ENCODE data around the gene RAVER2. TPM values are rescaled to one million over a fixed set of nuclear protein-coding genes. Genes with fewer than 3 reads are reported as not detected.
A peak's percentile ranks its signal among the peaks of the same experiment; 100 is the strongest.

The RAVER2 gene
- total and polyA plus RNA-seq, 2 of the 13 experiments (the other 11 are each of a cell fraction or from before 2014, with no cell fraction given), result 11.4 to 15.4 TPM

- TF ChIP-seq HMGXB4 (CRISPR knock-in tag; IDR thresholded peaks at IDR 0.05; ENCODE audit: borderline replicate concordance in 1 of 2, low read depth in 1 of 2), result 0 out of 4 replicates have a peak, but pooled peaks of 1 of the 2 experiments have one; percentile 5
- TF ChIP-seq ZKSCAN5 (CRISPR knock-in tag; IDR thresholded peaks at IDR 0.05), result peak; percentile 92
- 0 out of 2 replicates have a peak, but pooled peaks have one; percentile 12 for TF ChIP-seq ATF3 (CRISPR knock-in tag; IDR thresholded peaks at IDR 0.05)
- peak; percentile 21; the same call in 1 of the 2 replicates for TF ChIP-seq DMAP1 (CRISPR knock-in tag; IDR thresholded peaks at IDR 0.05)
- no peak for TF ChIP-seq RBM39 (IDR thresholded peaks at IDR 0.05; ENCODE audit: low read depth, low read length, poor library complexity, severe bottlenecking)
- 0 out of 2 replicates have a peak, but pooled peaks have one; percentile 25 for TF ChIP-seq ZNF280D (CRISPR knock-in tag; IDR thresholded peaks at IDR 0.05)
- TF ChIP-seq CBX2 (IDR thresholded peaks at IDR 0.05; ENCODE audit: low read depth, low read length), result no peak
- peak; percentile 13; the same call in 1 of the 2 replicates for TF ChIP-seq CBX2 (CRISPR knock-in tag; IDR thresholded peaks at IDR 0.05; ENCODE audit: low read depth)
- TF ChIP-seq ZNF414 (CRISPR knock-in tag; IDR thresholded peaks at IDR 0.05), result 0 out of 2 replicates have a peak, but pooled peaks have one; percentile 40
- TF ChIP-seq CTCF (CRISPR knock-in tag; IDR thresholded peaks at IDR 0.05), result 0 out of 2 replicates have a peak, but pooled peaks have one; percentile 12
- TF ChIP-seq SAP130 (CRISPR knock-in tag; IDR thresholded peaks at IDR 0.05; ENCODE audit: low read depth), result no peak
- TF ChIP-seq KAT7 (CRISPR knock-in tag; IDR thresholded peaks at IDR 0.05; ENCODE audit: borderline replicate concordance), result peak; percentile 53; the same call in 1 of the 2 replicates
- no peak for TF ChIP-seq NR2F6 (IDR thresholded peaks at IDR 0.05)
- TF ChIP-seq NR2F6 (CRISPR knock-in tag; IDR thresholded peaks at IDR 0.05), result no peak
- TF ChIP-seq CCDC6 (CRISPR knock-in tag; IDR thresholded peaks at IDR 0.05), result 0 out of 2 replicates have a peak, but pooled peaks have one; percentile 10
- 0 out of 2 replicates have a peak, but pooled peaks have one; percentile 34 for TF ChIP-seq ZNF292 (CRISPR knock-in tag; IDR thresholded peaks at IDR 0.05; ENCODE audit: borderline replicate concordance, low read depth)
- no peak for TF ChIP-seq TCF7 (IDR thresholded peaks at IDR 0.05; ENCODE audit: low read depth)
- 0 out of 2 replicates have a peak, but pooled peaks have one; percentile 28 for TF ChIP-seq NAIF1 (CRISPR knock-in tag; IDR thresholded peaks at IDR 0.05; ENCODE audit: borderline replicate concordance)
- TF ChIP-seq ZNF263 (CRISPR knock-in tag; IDR thresholded peaks at IDR 0.05), result peak; percentile 64
- TF ChIP-seq ZFX (CRISPR knock-in tag; IDR thresholded peaks at IDR 0.05; ENCODE audit: low read depth), result peak; percentile 24; the same call in 1 of the 2 replicates
- no peak for TF ChIP-seq NONO (IDR thresholded peaks at IDR 0.05)
- peak; percentile 41; the same call in 1 of the 2 replicates for TF ChIP-seq NONO (CRISPR knock-in tag; conservative IDR thresholded peaks at IDR 0.05)
Measured at GRCh38 chr1:64745181-64745985, 508 bp downstream of the RAVER2 start (continued).
